Thyroid gland (tissue), 4 donors: ENCODE data around the gene SLC13A5. TPM values are rescaled to one million over a fixed set of nuclear protein-coding genes. Genes with fewer than 3 reads are reported as not detected.

Source experiments
- DNase-seq, 2 donors: peaks; one replicate each; pipeline ENCODE4 v3.0.0-alpha.2; 2019
- H3K27ac ChIP-seq, 3 donors: fragments of 200-600 bp; sonication (generic); 1 replicate in 2 of 3; 2 replicates in 1 of 3; pipeline ENCODE4 v1.5.1; 2016 to 2019; ENCODE audit warnings: mild to moderate bottlenecking in 1 of 3, moderate library complexity in 1 of 3
- H3K27me3 ChIP-seq: fragments of 200-600 bp; sonication (generic); one replicate; pipeline ENCODE4 v1.5.1; 2019
- H3K36me3 ChIP-seq, 2 donors: fragments of 200-600 bp; sonication (generic); one replicate each; pipeline ENCODE4 v1.5.1; 2016 to 2019
- H3K4me1 ChIP-seq, 2 donors: fragments of 200-600 bp; sonication (generic); one replicate each; pipeline ENCODE4 v1.5.1; 2017 to 2019
- H3K4me3 ChIP-seq, 3 donors: fragments of 200-600 bp; sonication (generic); replicated peaks in 1 of 3; 1 replicate in 2 of 3; 2 replicates in 1 of 3; pipeline ENCODE4 v1.5.1; 2016; ENCODE audit warnings: mild to moderate bottlenecking in 1 of 3
- H3K9me3 ChIP-seq: fragments of 200-600 bp; sonication (generic); one replicate; pipeline ENCODE4 v1.5.1; 2017
- CTCF ChIP-seq, 6 experiments: fragments of 200-600 bp in 3 of 6; fragments of 450-650 bp in 3 of 6; sonication (generic) in 3 of 6; IDR thresholded peaks; one replicate each; pipeline ENCODE4 v1.5.1; 2016 to 2019; ENCODE audit warnings: antibody characterized with exemption in 6 of 6, mild to moderate bottlenecking in 2 of 6, inconsistent platforms in 1 of 6, moderate library complexity in 1 of 6
- POLR2A ChIP-seq, 2 donors: fragments of 450-650 bp; IDR thresholded peaks; one replicate each; pipeline ENCODE4 v1.6.1; 2017; ENCODE audit warnings: antibody characterized with exemption in 2 of 2, mild to moderate bottlenecking in 2 of 2, moderate library complexity in 1 of 2
- WGBS, 2 donors: methylation state at CpG; one replicate each; pipeline ENCODE4 v1.1.5; 2017; 5-methylcytosine and 5-hydroxymethylcytosine counted together
- intact Hi-C: fragments of 100-400 bp; cut with DNase I; formaldehyde crosslinking; loops from one replicate; pipeline ENCODE4 v1.15.1; 2023
- microRNA-seq: library from miRNA; unstranded; fragments of <30 nt; microRNA quantifications from one replicate; pipeline ENCODE4, GENCODE V29; 2016
- small RNA-seq: library from RNA; depleted of rRNA; stranded (forward); fragments of <200 nt; gene quantifications from one replicate; pipeline ENCODE3, GENCODE V24; 2016
- total RNA-seq, 4 donors: library from RNA; depleted of rRNA; stranded (reverse); fragments of >200 nt; gene quantifications; one replicate each; pipeline ENCODE4 v1.2.3, GENCODE V29; 2016

The SLC13A5 gene
- total RNA-seq, 4 donors from 2014 or later: 0.27 to 0.63 TPM; not detected in 2

- Histone ChIP-seq H3K27ac (no peak overlapping the region), H3K4me3 (no peak overlapping the region), H3K4me1 (peaks cover 19 to 23% of the 10 kb centered on the region in 2 donors), H3K9me3 (no peaks in the 10 kb centered on the region), H3K27me3 (no peaks in the 10 kb centered on the region), H3K36me3 (peaks cover 5 to 14% of the 10 kb centered on the region in 2 donors)
- intact Hi-C loops: no loop called here
- DNase-seq: no peak
- TF ChIP-seq POLR2A (IDR thresholded peaks at IDR 0.05): no peak
- no peak for TF ChIP-seq CTCF (IDR thresholded peaks at IDR 0.05)
- WGBS, 2 donors: 82 to 86% methylated on average over 23 to 24 of the region's 24 CpGs
These were observed 74.9 kb downstream of the SLC13A5 start for GRCh38 chr17:6638046-6638908.

DNA sequence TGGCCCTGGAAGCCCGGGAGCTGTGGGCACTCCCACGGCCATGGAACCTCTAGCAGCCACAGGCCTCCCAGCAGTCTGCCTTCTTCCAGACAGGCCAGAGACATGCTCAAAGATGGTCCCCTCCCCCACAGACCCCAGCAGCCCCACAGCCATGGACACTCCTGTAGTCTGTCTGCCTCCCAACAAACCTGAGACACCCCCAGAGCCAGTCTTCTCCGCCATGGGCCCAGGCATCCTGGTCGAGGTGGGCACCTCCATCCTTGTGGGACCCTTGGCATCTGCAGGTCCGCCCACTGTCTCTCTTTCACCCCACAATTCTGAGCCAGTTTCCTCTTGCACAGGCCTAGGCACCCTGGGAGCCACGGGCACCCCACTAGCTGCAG is 75.7 kb downstream of the SLC13A5 start:
- Histone ChIP-seq H3K4me1 (peaks cover 19 to 23% of the 10 kb centered on the region in 2 donors), H3K4me3 (no peak overlapping the region), H3K27ac (no peak overlapping the region), H3K36me3 (peaks cover 14 to 22% of the 10 kb centered on the region in 2 donors), H3K27me3 (no peaks in the 10 kb centered on the region), H3K9me3 (no peaks in the 10 kb centered on the region)
- no peak for DNase-seq
- TF ChIP-seq POLR2A (IDR thresholded peaks at IDR 0.05): no peak
- TF ChIP-seq CTCF (IDR thresholded peaks at IDR 0.05): no peak
- 95 to 100% methylated on average over 5 to 6 of the region's 6 CpGs for WGBS, 2 donors
- intact Hi-C loops: no loop called here

GRCh38 chr17:6636616-6637457 is 76.3 kb downstream of the SLC13A5 start:
- TF ChIP-seq CTCF (IDR thresholded peaks at IDR 0.05) (no peak), POLR2A (IDR thresholded peaks at IDR 0.05) (no peak)
- H3K4me3 ChIP-seq: no peak overlapping the region
- no peak overlapping the region for H3K27ac ChIP-seq
- H3K4me1 ChIP-seq: peaks cover 19 to 20% of the 10 kb centered on the region in 2 donors
- 92 to 93% methylated on average over 17 of the region's 17 CpGs for WGBS, 2 donors
- H3K9me3 ChIP-seq: no peaks in the 10 kb centered on the region
- no peaks in the 10 kb centered on the region for H3K27me3 ChIP-seq
- DNase-seq: no peak
- intact Hi-C loops: no loop called here
- H3K36me3 ChIP-seq: peaks cover 18 to 29% of the 10 kb centered on the region in 2 donors

DNA sequence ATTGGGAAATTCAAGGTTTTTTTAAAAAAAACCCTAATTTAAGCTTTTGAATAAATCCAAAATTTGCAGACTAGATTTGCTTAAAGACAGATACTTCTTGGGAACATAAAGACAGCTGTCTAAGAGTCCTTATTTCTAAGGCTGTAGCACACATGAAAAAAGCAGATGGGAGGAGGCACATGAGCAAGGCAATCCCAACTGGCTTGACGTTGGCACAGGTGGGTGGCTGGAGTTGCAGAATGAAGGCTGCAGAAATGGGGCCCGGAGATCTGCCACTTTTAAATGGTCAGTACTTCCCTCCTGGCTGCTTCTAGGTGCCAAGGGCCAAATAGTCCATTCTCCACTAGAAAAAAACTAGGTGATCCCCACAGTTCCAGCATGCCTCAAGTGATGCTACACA is 77.1 kb downstream of the SLC13A5 start:
- Histone ChIP-seq H3K4me3 (no peak overlapping the region), H3K4me1 (peaks cover 15 to 16% of the 10 kb centered on the region in 2 donors), H3K9me3 (no peaks in the 10 kb centered on the region), H3K36me3 (peaks cover 18 to 33% of the 10 kb centered on the region in 2 donors), H3K27me3 (no peaks in the 10 kb centered on the region), H3K27ac (no peak overlapping the region)
- no peak for DNase-seq
- intact Hi-C loops: no loop called here
- TF ChIP-seq POLR2A (IDR thresholded peaks at IDR 0.05) (no peak), CTCF (IDR thresholded peaks at IDR 0.05) (no peak)
- 74 to 85% methylated on average over 2 of the region's 2 CpGs for WGBS, 2 donors

Small RNAs within 50 kb of the gene (microRNA-seq; reads per million reads assigned to microRNA genes)
- gene MIR4520-1 (not detected), gene MIR4520-2 (not detected)

Small RNAs within 50 kb of the gene (small RNA-seq; reads per million reads assigned to genes)
- not detected for gene AC004706.2
- not detected for gene MIR4520-1

Other genes with a start within 250 kb of the SLC13A5 start
- gene PITPNM3, start 156.8 kb downstream of the SLC13A5 start, total RNA-seq: 10 to 100 TPM in 1 of 4 donors, 1 to 10 TPM in 3; 4.0 to 10.9 (median 5.6) TPM
- gene KIAA0753, start 72.7 kb downstream of the SLC13A5 start, total RNA-seq: 10 to 100 TPM; 20.8 to 46.7 (median 25.6) TPM
- gene TXNDC17, start 72.3 kb downstream of the SLC13A5 start, total RNA-seq: 100 to 1,000 TPM in 2 of 4 donors, 10 to 100 TPM in 2; 70.4 to 149 (median 95.9) TPM
- gene MED31, start 61.8 kb downstream of the SLC13A5 start, total RNA-seq: 10 to 100 TPM in 2 of 4 donors, 1 to 10 TPM in 2; 5.3 to 13.7 (median 10.4) TPM
- gene C17orf100, start 61.6 kb downstream of the SLC13A5 start, total RNA-seq: 1 to 10 TPM in 3 of 4 donors, under 1 TPM in 1; 0.67 to 2.7 (median 2.0) TPM
- gene XAF1, start 42.7 kb upstream of the SLC13A5 start, total RNA-seq: 10 to 100 TPM; 10.0 to 34.1 (median 12.6) TPM
- gene FBXO39, start 62.8 kb upstream of the SLC13A5 start, total RNA-seq: 1 to 10 TPM in 2 of 4 donors, under 1 TPM in 1, not detected in 1; 0.22 to 2.1 (median 1.1) TPM
- gene TEKT1, start 118.4 kb upstream of the SLC13A5 start, total RNA-seq: not detected